ENCODE measurements around the gene MTMR4. TPM values are rescaled to one million over a fixed set of nuclear protein-coding genes. Genes with fewer than 3 reads are reported as not detected.
"Not testable (repeated sequence)": the region's sequence is repeated elsewhere in the genome, so short reads cannot be mapped to it uniquely, and the experiment has no call there.

Gene MTMR4
- total RNA-seq, 1 donor from 2014 or later = 69.4 TPM

DNA sequence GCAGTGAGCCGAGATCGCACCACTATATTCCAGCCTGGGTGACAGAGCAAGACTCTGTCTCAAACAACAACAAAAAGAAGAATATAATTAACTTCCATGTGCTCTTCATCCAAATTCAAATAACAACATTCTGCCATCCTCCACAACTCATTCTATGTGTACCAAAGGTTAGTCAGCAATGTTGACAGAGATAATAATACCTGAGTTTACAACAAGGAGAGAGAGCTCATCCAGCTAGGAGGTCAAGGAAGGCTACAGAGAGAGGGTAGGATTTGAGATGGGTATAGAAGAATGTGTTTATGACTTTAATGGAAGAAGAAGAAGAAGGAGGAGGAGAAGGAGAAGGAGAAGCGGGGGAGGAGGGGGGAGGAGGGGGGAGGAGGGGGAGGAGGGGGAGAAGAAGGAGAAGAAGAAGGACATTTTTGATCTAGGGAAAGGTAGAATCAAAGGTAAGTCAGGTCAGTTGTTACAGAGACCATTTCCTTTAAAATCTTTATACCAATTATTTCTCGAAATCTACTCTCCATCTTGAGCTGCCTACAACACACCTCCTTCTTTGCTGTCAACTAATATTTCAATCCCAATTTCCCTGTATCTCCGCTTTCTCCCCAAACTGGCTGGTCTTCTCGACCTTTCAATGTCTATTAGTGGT is 16.1 kb downstream of the MTMR4 start:
- intact Hi-C loops (cut with micrococcal nuclease) = no loop called here

GRCh38 chr17:58493506-58493905 is 20.9 kb downstream of the MTMR4 start:
- intact Hi-C loops (cut with micrococcal nuclease) = no loop called here

DNA sequence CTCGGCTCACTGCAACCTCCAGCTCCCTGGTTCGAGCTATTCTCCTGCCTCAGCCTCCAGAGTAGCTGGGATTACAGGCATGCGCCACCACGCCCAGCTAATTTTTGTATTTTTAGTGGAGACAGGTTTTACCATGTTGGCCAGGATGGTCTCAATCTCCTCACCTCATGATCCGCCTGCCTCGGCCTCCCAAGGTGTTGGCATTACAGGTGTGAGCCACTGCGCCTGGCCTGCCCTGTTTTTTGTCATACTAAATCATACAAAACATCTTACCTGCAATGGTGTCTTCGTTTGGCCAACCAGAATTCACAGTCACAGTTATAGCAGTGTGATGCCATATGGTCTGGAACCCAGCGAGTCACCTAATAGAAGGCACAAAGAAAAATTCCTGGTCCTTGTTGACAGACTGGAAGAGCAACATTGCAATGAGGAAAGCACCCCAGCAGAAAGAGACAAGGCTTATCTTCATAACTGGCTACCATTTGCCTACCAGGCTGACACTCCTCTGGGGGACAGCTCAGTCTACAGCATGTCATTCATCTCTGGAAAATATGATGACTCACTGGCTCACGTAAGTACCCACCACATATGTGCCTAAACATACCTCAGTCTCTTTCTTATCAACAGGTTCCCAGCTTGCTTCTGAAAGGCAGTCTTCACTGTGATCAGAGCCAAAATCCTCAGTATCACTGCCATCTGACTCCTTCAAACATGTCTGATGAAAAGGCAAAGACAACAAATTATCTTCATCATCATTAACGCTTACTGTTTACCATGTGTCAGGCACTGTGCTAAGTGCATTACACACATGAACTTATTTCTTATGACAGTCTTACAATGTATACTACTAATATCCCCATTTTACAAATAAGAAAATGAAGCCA is 22.0 kb downstream of the MTMR4 start:
- intact Hi-C loops (cut with micrococcal nuclease) = no loop called here

GRCh38 chr17:58491510-58492045 is 22.9 kb downstream of the MTMR4 start:
- intact Hi-C loops (cut with micrococcal nuclease) = no loop called here

GRCh38 chr17:58488428-58488890 is 26.0 kb downstream of the MTMR4 start:
- intact Hi-C loops (cut with micrococcal nuclease) = no loop called here

DNA sequence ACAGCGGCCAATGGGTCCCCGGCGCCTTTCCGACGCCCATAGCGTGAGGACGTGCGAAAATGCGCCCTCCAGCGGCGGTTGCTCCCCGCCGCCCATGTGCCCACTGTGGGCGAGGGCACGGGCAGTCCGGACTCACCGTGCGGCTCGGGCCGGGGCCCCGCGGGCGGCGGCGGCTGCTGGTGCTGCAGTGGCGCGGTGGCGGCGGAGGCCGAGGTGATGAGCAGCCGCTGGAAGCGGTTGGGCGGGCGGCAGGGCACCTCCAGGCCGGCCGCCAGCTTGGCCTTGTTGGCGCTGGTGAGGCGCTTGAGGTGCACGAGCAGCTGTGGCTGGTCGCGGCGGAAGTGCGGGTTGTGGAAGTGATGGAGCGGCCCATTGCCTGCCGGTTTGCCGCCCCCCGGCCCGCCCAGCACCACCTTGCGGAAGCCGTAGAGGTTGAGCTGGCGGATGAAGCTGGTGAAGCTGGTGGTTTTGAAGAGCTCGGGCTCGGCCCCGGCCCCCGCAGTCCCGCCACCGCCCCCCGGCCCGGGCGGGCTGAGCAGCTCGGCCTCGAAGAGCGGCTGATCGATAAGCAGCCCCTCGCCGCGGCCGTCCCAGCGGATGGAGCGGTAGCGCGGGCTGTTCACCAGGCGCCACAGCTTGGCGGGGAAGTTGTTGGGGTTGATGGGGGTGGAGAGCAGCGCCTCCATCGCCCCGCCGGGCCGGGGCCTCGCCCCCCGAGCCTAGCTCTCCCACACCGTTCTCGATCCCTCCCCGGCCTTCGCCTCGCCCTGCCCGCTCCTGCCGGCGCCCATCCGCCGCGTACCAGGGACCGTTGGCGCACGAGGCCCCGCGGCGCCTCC is 26.6 kb downstream of the MTMR4 start, which contains the start of gene HSF5:
Gene HSF5 (minus strand): TSS at position 820 of the 839 bp plus-strand sequence. CDS start 134 bp downstream, at position 686.
- intact Hi-C loops (cut with micrococcal nuclease) = loop anchor here (1.0 to 2.0 kb wide), 2 partner anchors 29 to 171 kb away; no protein-coding TSS in a partner anchor

DNA sequence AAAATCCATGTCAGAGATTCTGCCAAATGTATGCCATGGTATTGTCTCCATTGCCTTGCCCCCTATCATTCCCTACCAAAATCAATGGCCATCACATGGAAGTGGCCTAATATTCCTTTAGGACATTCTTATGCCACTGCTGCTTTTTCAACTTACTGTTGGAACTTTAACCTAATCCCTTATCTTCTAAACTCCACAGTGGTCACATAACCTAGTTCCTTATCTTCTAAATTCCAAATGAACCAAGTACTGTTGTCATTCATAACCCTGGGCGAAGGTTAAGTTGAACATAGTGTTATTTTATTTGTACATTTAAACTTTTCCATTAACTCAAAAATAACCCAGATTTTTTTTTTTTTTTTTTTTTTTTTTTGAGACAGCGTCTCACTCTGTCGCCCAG is 29.8 kb downstream of the MTMR4 start:
- intact Hi-C loops (cut with micrococcal nuclease) = no loop called here

DNA sequence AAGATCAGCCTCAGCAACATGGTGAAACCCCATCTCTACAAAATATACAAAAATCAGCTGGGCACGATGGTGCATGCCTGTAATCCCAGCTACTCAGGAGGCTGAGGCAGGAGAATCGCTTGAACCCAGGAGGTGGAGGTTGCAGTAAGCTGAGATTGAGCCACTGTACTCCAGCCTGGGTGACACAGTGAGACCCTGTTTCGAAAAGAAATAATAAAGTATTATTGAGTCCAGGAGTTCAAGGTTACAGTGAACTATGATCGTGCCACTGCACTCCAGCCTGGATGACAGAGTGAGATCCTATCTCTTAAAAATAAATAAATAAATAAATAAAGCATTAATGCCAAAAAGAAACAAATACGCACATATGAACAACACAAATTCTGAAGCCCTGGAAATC is 32.6 kb downstream of the MTMR4 start:
- intact Hi-C loops (cut with micrococcal nuclease) = not testable (repeated sequence)

GRCh38 chr17:58480090-58480489 is 34.3 kb downstream of the MTMR4 start:
- intact Hi-C loops (cut with micrococcal nuclease) = no loop called here

GRCh38 chr17:58476812-58477211 is 37.6 kb downstream of the MTMR4 start:
- intact Hi-C loops (cut with micrococcal nuclease) = no loop called here

GRCh38 chr17:58475985-58476384 is 38.5 kb downstream of the MTMR4 start:
- intact Hi-C loops (cut with micrococcal nuclease) = no loop called here

DNA sequence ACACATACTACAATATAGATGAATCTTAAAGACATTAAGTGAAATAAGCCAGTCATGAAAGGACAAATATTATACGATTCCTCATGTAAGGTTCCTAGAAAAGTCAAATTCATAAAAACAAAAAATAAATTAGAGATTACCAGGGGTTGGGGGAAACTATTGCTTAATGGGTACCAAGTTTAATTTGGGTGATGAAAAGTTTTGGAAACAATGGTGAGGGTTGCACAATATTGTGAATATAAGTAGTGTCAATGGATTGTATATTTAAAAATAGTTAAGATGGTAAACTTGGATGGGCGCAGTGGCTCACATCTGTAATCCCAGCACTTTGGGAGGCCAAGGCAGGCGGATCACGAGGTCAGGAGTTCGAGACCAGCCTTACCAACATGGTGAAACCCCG is 44.1 kb downstream of the MTMR4 start:
- intact Hi-C loops (cut with micrococcal nuclease) = no loop called here

- intact Hi-C loops (cut with micrococcal nuclease) = no loop called here
These were observed 45.5 kb downstream of the MTMR4 start for GRCh38 chr17:58468944-58469343.

- intact Hi-C loops (cut with micrococcal nuclease) = no loop called here
These were observed 58.9 kb downstream of the MTMR4 start for GRCh38 chr17:58455491-58455890.

GRCh38 chr17:58452738-58453137 is 61.7 kb downstream of the MTMR4 start:
- intact Hi-C loops (cut with micrococcal nuclease) = no loop called here

DNA sequence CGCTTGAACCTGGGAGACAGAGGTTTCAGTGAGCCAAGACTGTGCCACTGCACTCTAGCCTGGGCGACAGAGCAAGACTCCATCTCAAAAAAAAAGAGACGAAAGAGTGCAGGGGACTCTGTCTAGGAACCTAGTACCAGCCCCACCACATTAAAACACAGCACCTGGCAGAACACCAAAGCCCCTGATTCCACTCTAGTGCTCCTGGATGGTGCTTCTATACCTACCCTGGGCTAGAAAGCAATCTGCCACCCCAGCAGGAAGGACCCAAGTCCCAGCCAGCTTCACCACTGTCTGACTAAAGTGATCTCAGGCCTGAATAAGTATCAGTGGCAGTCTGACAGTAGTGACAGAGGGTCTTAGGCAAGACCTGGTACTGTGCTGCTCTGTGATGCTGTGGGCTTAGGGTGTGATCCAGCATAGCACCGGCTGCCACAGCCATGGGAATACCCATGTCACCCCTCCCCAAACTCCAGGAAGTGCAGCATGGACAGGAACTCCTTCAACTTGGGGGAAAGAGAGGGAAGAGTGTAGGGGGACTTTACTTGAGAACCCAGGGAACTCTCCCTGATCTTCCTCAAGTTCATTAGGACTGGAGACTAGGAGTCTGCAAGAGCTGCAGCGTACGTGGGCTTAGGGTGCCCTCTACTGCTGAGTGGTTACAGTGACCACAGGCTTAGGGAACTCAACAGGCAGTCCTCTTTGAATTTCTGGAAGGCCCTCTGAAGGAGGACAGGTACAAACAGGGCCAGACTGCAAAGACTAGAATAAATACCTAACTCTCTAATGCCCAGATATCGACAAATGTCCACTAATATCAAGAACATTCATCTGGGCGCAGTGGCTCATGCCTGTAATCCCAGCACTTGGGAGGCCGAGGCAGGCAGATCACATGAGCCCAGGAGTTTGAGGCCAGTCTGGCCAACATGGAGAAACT is 67.1 kb downstream of the MTMR4 start:
- intact Hi-C loops (cut with micrococcal nuclease) = loop anchor here (1.0 to 2.0 kb wide), 8 partner anchors 95 to 325 kb away; partner anchors contain the start of gene SUPT4H1

- intact Hi-C loops (cut with micrococcal nuclease) = loop anchor here (2.0 kb wide), 1 partner anchor 323 kb away; no protein-coding TSS in a partner anchor
These were observed 68.4 kb downstream of the MTMR4 start for GRCh38 chr17:58446086-58446485.
